Glutamatergic neuron (in vitro differentiated cells): ENCODE data around the gene NAPSA. TPM values are rescaled to one million over a fixed set of nuclear protein-coding genes. Genes with fewer than 3 reads are reported as not detected.
"Not testable (repeated sequence)": the region's sequence is repeated elsewhere in the genome, so short reads cannot be mapped to it uniquely, and the experiment has no call there.

Experiments used
- DNase-seq: peaks from one replicate; pipeline ENCODE4 v3.0.0; 2022
- H3K27ac Mint-ChIP-seq: one replicate; pipeline ENCODE4 v1.8.0; 2020; ENCODE audit warnings: mild to moderate bottlenecking, mixed read lengths, inconsistent platforms; ENCODE audit not compliant: unreplicated experiment
- H3K27me3 Mint-ChIP-seq: one replicate; pipeline ENCODE4 v1.8.0; 2020; ENCODE audit warnings: mild to moderate bottlenecking, moderate library complexity, mixed read lengths, inconsistent platforms; ENCODE audit not compliant: unreplicated experiment
- H3K36me3 Mint-ChIP-seq: one replicate; pipeline ENCODE4 v1.8.0; 2020; ENCODE audit warnings: mild to moderate bottlenecking, mixed read lengths, inconsistent platforms; ENCODE audit not compliant: unreplicated experiment
- H3K4me1 Mint-ChIP-seq: one replicate; pipeline ENCODE4 v1.8.0; 2020; ENCODE audit warnings: mild to moderate bottlenecking, low read depth, mixed read lengths, inconsistent platforms; ENCODE audit not compliant: unreplicated experiment
- H3K4me3 Mint-ChIP-seq: one replicate; pipeline ENCODE4 v1.8.0; 2020; ENCODE audit warnings: mild to moderate bottlenecking, mixed read lengths, inconsistent platforms; ENCODE audit not compliant: unreplicated experiment
- H3K9me3 Mint-ChIP-seq: one replicate; pipeline ENCODE4 v1.8.0; 2020; ENCODE audit warnings: mild to moderate bottlenecking, moderate library complexity, mixed read lengths, inconsistent platforms; ENCODE audit not compliant: unreplicated experiment
- CTCF ChIP-seq: fragments of 200-600 bp; sonication (generic); IDR thresholded peaks from one replicate; pipeline ENCODE4 v1.5.0; 2021; ENCODE audit not compliant: partially characterized antibody, unreplicated experiment
- total RNA-seq: library from RNA; stranded (reverse); fragmentation: NEBNext Ultra II Directional; extraction: Animal tissue kit (Norgen Biotek cat#: 25700); gene quantifications from one replicate; pipeline ENCODE4 v1.2.1, GENCODE V29; 2021; ENCODE audit not compliant: unreplicated experiment

The NAPSA gene
- total RNA-seq, 1 donor from 2014 or later = 0.88 TPM

GRCh38 chr19:50331994-50332243 lies 33.5 kb downstream of the NAPSA start:
- Mint-ChIP-seq H3K9me3 (peaks cover 25% of the 10 kb centered on the region), H3K4me1 (peaks cover 13% of the 10 kb centered on the region), H3K27ac (no peak overlapping the region), H3K27me3 (peaks cover 27% of the 10 kb centered on the region), H3K36me3 (peaks cover 7% of the 10 kb centered on the region), H3K4me3 (peak overlapping the region; percentile 94)
- no peak for DNase-seq
- no peak for TF ChIP-seq CTCF

GRCh38 chr19:50331221-50331993 lies 34.0 kb downstream of the NAPSA start:
- H3K9me3 Mint-ChIP-seq = peaks cover 27% of the 10 kb centered on the region

GRCh38 chr19:50330365-50331078 lies 34.9 kb downstream of the NAPSA start:
- TF ChIP-seq CTCF = no peak
- peaks cover 32% of the 10 kb centered on the region for H3K27me3 Mint-ChIP-seq
- H3K9me3 Mint-ChIP-seq = peaks cover 27% of the 10 kb centered on the region
- peak; percentile 97 for DNase-seq
- H3K4me1 Mint-ChIP-seq = peaks cover 16% of the 10 kb centered on the region
- H3K4me3 Mint-ChIP-seq = peak overlapping the region; percentile 97
- H3K27ac Mint-ChIP-seq = peak overlapping the region; percentile 98
- peaks cover 10% of the 10 kb centered on the region for H3K36me3 Mint-ChIP-seq

More at GRCh38 chr19:50331221-50331993, 34.0 kb downstream of the NAPSA start:
- DNase-seq = no peak
- H3K36me3 Mint-ChIP-seq = peaks cover 10% of the 10 kb centered on the region
- TF ChIP-seq CTCF = no peak
- H3K27ac Mint-ChIP-seq = peak overlapping the region; percentile 64
- H3K4me3 Mint-ChIP-seq = peak overlapping the region; percentile 94
- H3K27me3 Mint-ChIP-seq = peaks cover 32% of the 10 kb centered on the region
- H3K4me1 Mint-ChIP-seq = peaks cover 16% of the 10 kb centered on the region

- Mint-ChIP-seq H3K27me3 (peaks cover 33% of the 10 kb centered on the region), H3K4me1 (peaks cover 17% of the 10 kb centered on the region), H3K4me3 (peak overlapping the region; percentile 97), H3K9me3 (peaks cover 27% of the 10 kb centered on the region), H3K36me3 (peaks cover 10% of the 10 kb centered on the region), H3K27ac (peak overlapping the region; percentile 98)
- not testable (repeated sequence) for DNase-seq
These were observed 35.5 kb downstream of the NAPSA start for GRCh38 chr19:50329926-50330294.

GRCh38 chr19:50329146-50329925 lies 36.1 kb downstream of the NAPSA start, which contains the start of gene KCNC3:
TSS of gene KCNC3 (minus strand) at chr19:50329377. CDS start at chr19:50329082, 295 bp downstream.
- no peak for TF ChIP-seq CTCF

More at GRCh38 chr19:50329146-50329925, 36.1 kb downstream of the NAPSA start, which contains the start of gene KCNC3:
- H3K36me3 Mint-ChIP-seq = peaks cover 10% of the 10 kb centered on the region
- peaks cover 30% of the 10 kb centered on the region for H3K9me3 Mint-ChIP-seq
- H3K4me1 Mint-ChIP-seq = peaks cover 23% of the 10 kb centered on the region
- H3K4me3 Mint-ChIP-seq = peak within 1 kb of the TSS; percentile 97
- H3K27ac Mint-ChIP-seq = peak within 1 kb of the TSS; percentile 98
- peak; percentile 100 for DNase-seq
- H3K27me3 Mint-ChIP-seq = peaks cover 38% of the 10 kb centered on the region
